Tibial nerve (tissue), 4 donors: ENCODE measurements around the gene SIGLEC15. TPM values are rescaled to one million over a fixed set of nuclear protein-coding genes. Genes with fewer than 3 reads are reported as not detected.

Source experiments
- DNase-seq, 2 donors: peaks; one replicate each; pipeline ENCODE4 v3.0.0-alpha.2; 2019; ENCODE audit warnings: low spot score in 2 of 2
- H3K27ac ChIP-seq, 4 donors: fragments of 200-600 bp; sonication (generic) in 3 of 4; one replicate each; pipeline ENCODE4 v1.5.1; 2017 to 2019; ENCODE audit warnings: mild to moderate bottlenecking in 1 of 4
- H3K27me3 ChIP-seq, 2 donors: fragments of 200-600 bp; sonication (generic) in 1 of 2; one replicate each; pipeline versions ENCODE4 v1.5.1 to v1.6.0; 2017 to 2019
- H3K36me3 ChIP-seq, 3 donors: fragments of 200-600 bp; sonication (generic); one replicate each; pipeline ENCODE4 v1.5.1; 2018 to 2019
- H3K4me1 ChIP-seq, 4 donors: fragments of 200-600 bp; sonication (generic) in 3 of 4; one replicate each; pipeline ENCODE4 v1.5.1; 2017 to 2019
- H3K4me3 ChIP-seq, 4 donors: fragments of 200-600 bp; sonication (generic) in 3 of 4; one replicate each; pipeline ENCODE4 v1.5.1; 2017 to 2019; ENCODE audit warnings: mild to moderate bottlenecking in 1 of 4, moderate library complexity in 1 of 4
- H3K9me3 ChIP-seq, 4 donors: fragments of 200-600 bp; sonication (generic) in 3 of 4; one replicate each; pipeline ENCODE4 v1.5.1; 2017 to 2019
- CTCF ChIP-seq, 5 experiments: fragments of 200-600 bp in 3 of 5; fragments of 450-650 bp in 2 of 5; sonication (generic) in 3 of 5; IDR thresholded peaks; one replicate each; pipeline ENCODE4 v1.5.1; 2016 to 2019; ENCODE audit warnings: antibody characterized with exemption in 5 of 5, mild to moderate bottlenecking in 3 of 5, moderate library complexity in 2 of 5
- EP300 ChIP-seq, 2 donors: sonication (generic); formaldehyde crosslinking; IDR thresholded peaks; one replicate each; pipeline ENCODE4 v1.6.1; 2017; ENCODE audit warnings: antibody characterized with exemption in 2 of 2, mild to moderate bottlenecking in 1 of 2
- POLR2A ChIP-seq, 2 donors: fragments of 450-650 bp; IDR thresholded peaks; one replicate each; pipeline ENCODE4 v1.6.1; 2017; ENCODE audit warnings: antibody characterized with exemption in 2 of 2, mild to moderate bottlenecking in 2 of 2, moderate library complexity in 2 of 2
- WGBS, 2 donors: methylation state at CpG; one replicate each; pipeline ENCODE4 v1.1.5; 2018; 5-methylcytosine and 5-hydroxymethylcytosine counted together
- total RNA-seq, 4 donors: library from RNA; depleted of rRNA; stranded (reverse); fragments of >200 nt; gene quantifications; one replicate each; pipeline ENCODE4 v1.1.0, GENCODE V29; 2016

The SIGLEC15 gene
- total RNA-seq, 4 donors from 2014 or later: 4.7 TPM; not detected in 3

GRCh38 chr18:45836242-45837205, 11.0 kb downstream of the SIGLEC15 start:
- peaks cover 0 to 47% of the 10 kb centered on the region in 2 donors for H3K27me3 ChIP-seq
- H3K4me1 ChIP-seq: peaks cover 0 to 23% (median 7%) of the 10 kb centered on the region in 4 donors
- no peaks in the 10 kb centered on the region for H3K36me3 ChIP-seq
- DNase-seq: no peak
- no peak overlapping the region for H3K4me3 ChIP-seq
- WGBS, 2 donors: 45 to 57% methylated on average over 14 of the region's 14 CpGs
- no peak overlapping the region for H3K27ac ChIP-seq
- no peaks in the 10 kb centered on the region for H3K9me3 ChIP-seq
- TF ChIP-seq EP300 (IDR thresholded peaks at IDR 0.05) (no peak), CTCF (IDR thresholded peaks at IDR 0.05) (no peak)

GRCh38 chr18:45837283-45838070, 12.0 kb downstream of the SIGLEC15 start:
- WGBS, 2 donors: 24 to 49% methylated on average over 2 to 18 of the region's 84 CpGs
- Histone ChIP-seq H3K36me3 (peaks cover 0 to 4% (median 0%) of the 10 kb centered on the region in 3 donors), H3K27me3 (peaks cover 0 to 47% of the 10 kb centered on the region in 2 donors), H3K9me3 (no peaks in the 10 kb centered on the region), H3K27ac (no peak overlapping the region), H3K4me1 (peaks cover 0 to 23% (median 7%) of the 10 kb centered on the region in 4 donors), H3K4me3 (peak overlapping the region; percentile 7 to 39 (median 26))
- TF ChIP-seq CTCF (IDR thresholded peaks at IDR 0.05) (peak in 2 of 5 experiments; percentile 7 to 22), EP300 (IDR thresholded peaks at IDR 0.05) (no peak)
- DNase-seq: no peak

- no peak for DNase-seq
- WGBS, 2 donors: 12 to 13% methylated on average over 17 to 36 of the region's 53 CpGs
- Histone ChIP-seq H3K27me3 (peaks cover 0 to 47% of the 10 kb centered on the region in 2 donors), H3K27ac (no peak overlapping the region), H3K9me3 (no peaks in the 10 kb centered on the region), H3K36me3 (peaks cover 0 to 4% (median 0%) of the 10 kb centered on the region in 3 donors), H3K4me1 (peaks cover 0 to 23% (median 7%) of the 10 kb centered on the region in 4 donors), H3K4me3 (peak overlapping the region in 1 of 4 donors; percentile 37)
- TF ChIP-seq POLR2A (IDR thresholded peaks at IDR 0.05): no peak
- no peak for TF ChIP-seq CTCF (IDR thresholded peaks at IDR 0.05)
- TF ChIP-seq EP300 (IDR thresholded peaks at IDR 0.05): no peak
Measured at GRCh38 chr18:45838302-45839070, 13.0 kb downstream of the SIGLEC15 start.

- 54 to 60% methylated on average over 13 of the region's 13 CpGs for WGBS, 2 donors
- TF ChIP-seq POLR2A (IDR thresholded peaks at IDR 0.05): no peak
- TF ChIP-seq CTCF (IDR thresholded peaks at IDR 0.05): peak in 4 of 5 experiments; percentile 10 to 24 (median 18)
- H3K27me3 ChIP-seq: peaks cover 0 to 47% of the 10 kb centered on the region in 2 donors
Measured at GRCh38 chr18:45839414-45840395, 14.2 kb downstream of the SIGLEC15 start.

More at GRCh38 chr18:45839414-45840395, 14.2 kb downstream of the SIGLEC15 start:
- no peak overlapping the region for H3K27ac ChIP-seq
- peaks cover 0 to 4% (median 0%) of the 10 kb centered on the region in 3 donors for H3K36me3 ChIP-seq
- no peaks in the 10 kb centered on the region for H3K9me3 ChIP-seq
- DNase-seq: no peak
- no peak overlapping the region for H3K4me3 ChIP-seq
- H3K4me1 ChIP-seq: peaks cover 0 to 23% (median 7%) of the 10 kb centered on the region in 4 donors
